ENCODE data around the gene PLAAT5.
"Not testable (repeated sequence)": the region's sequence is repeated elsewhere in the genome, so short reads cannot be mapped to it uniquely, and the experiment has no call there.

PLAAT5 gene

DNA sequence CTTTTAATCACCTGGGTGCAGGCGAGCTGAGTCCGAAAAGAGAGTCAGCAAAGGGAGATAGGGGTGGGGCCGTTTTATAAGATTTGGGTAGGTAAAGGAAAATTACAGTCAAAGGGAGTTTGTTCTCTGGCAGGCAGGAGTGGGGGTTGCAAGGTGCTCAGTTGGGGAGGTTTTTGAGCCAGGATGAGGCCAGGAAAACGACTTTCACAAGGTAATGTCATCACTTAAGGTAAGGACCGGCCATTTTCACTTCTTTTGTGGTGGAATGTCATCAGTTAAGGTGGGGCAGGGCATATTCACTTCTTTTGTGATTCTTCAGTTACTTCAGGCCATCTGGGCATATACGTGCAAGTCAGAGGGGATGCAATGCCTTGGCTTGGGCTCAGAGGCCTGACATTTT is 38.4 kb upstream of the PLAAT5 start:
- not testable (repeated sequence) for H3K4me3 ChIP-seq (ENCODE audit: low read depth in 1 of 2, low read length in 2 of 2); H3K9me3 ChIP-seq (ENCODE audit: control insufficient read depth in 1 of 2, low read length in 2 of 2); H3K27ac ChIP-seq (ENCODE audit: low read length); H3K4me1 ChIP-seq (ENCODE audit: control insufficient read depth in 1 of 2, insufficient read depth in 2 of 2, low read length in 2 of 2); H3K27me3 ChIP-seq (ENCODE audit: low read depth, low read length); H3K36me3 ChIP-seq (ENCODE audit: control insufficient read depth in 1 of 2, insufficient read depth in 2 of 2, low read length in 2 of 2)

DNA sequence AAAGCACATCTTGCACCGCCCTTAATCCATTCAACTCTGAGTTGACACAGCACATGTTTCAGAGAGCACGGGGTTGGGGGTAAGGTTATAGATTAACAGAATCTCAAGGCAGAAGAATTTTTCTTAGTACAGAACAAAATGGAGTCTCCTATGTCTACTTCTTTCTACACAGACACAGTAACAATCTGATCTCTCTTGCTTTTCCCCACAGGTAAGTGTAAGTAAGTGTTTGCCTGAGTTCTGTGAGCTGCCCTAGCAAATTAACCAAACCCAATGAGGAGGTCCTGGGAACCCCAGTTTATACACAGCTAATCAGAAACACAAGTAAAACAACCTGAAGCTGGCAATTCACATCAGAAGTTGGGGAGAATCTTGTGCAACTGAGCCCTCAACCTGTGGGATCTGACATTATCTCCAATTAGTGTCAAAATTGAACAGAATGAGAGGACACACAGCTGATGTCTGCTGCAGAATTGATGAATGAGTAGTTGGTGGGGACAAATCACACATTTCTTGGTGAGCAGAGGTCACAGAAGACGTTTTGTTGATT is 37.8 kb upstream of the PLAAT5 start:
- H3K27ac ChIP-seq (ENCODE audit: low read length); H3K4me1 ChIP-seq (ENCODE audit: control insufficient read depth in 1 of 2, insufficient read depth in 2 of 2, low read length in 2 of 2); H3K36me3 ChIP-seq (ENCODE audit: control insufficient read depth in 1 of 2, insufficient read depth in 2 of 2, low read length in 2 of 2); H3K27me3 ChIP-seq (ENCODE audit: low read depth, low read length); H3K4me3 ChIP-seq (ENCODE audit: low read depth in 1 of 2, low read length in 2 of 2); H3K9me3 ChIP-seq (ENCODE audit: control insufficient read depth in 1 of 2, low read length in 2 of 2): not testable (repeated sequence)

DNA sequence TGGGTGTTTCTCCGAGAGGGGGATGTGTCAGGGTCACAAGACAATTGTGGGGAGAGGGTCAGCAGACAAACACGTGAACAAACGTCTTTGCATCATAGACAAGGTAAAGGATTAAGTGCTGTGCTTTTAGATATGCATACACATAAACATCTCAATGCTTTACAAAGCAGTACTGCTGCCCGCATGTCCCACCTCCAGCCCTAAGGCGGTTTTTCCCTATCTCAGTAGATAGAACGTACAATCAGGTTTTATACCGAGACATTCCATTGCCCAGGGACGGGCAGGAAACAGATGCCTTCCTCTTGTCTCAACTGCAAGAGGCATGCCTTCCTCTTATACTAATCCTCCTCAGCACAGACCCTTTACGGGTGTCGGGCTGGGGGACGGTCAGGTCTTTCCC is 37.2 kb upstream of the PLAAT5 start:
- H3K4me1 ChIP-seq (ENCODE audit: control insufficient read depth in 1 of 2, insufficient read depth in 2 of 2, low read length in 2 of 2); H3K9me3 ChIP-seq (ENCODE audit: control insufficient read depth in 1 of 2, low read length in 2 of 2); H3K4me3 ChIP-seq (ENCODE audit: low read depth in 1 of 2, low read length in 2 of 2); H3K36me3 ChIP-seq (ENCODE audit: control insufficient read depth in 1 of 2, insufficient read depth in 2 of 2, low read length in 2 of 2); H3K27ac ChIP-seq (ENCODE audit: low read length); H3K27me3 ChIP-seq (ENCODE audit: low read depth, low read length): not testable (repeated sequence)

DNA sequence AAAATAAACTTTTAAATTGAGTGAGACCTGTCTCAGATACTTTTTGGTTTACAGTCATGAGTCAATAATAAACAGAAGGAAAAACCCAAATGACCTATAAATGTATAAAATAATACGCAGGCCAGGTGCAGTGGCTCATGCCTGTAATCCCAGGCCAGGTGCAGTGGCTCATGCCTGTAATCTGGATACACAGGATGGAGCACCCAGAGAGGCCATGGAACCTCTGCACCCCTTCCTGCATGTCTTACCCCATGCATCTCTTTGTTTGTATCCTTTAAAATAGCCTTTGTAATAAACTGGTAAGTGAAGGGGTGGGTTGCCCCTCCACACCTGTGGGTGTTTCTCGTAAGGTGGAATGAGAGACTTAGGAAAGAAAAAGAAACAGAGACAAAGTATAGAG is 36.7 kb upstream of the PLAAT5 start:
- no peaks in the 10 kb centered on the region for H3K27me3 ChIP-seq (ENCODE audit: low read depth, low read length)
- no peaks in the 10 kb centered on the region for H3K4me1 ChIP-seq (ENCODE audit: control insufficient read depth in 1 of 2, insufficient read depth in 2 of 2, low read length in 2 of 2)
- H3K9me3 ChIP-seq (ENCODE audit: control insufficient read depth in 1 of 2, low read length in 2 of 2) = no peaks in the 10 kb centered on the region
- H3K4me3 ChIP-seq (ENCODE audit: low read depth in 1 of 2, low read length in 2 of 2) = no peak overlapping the region
- H3K27ac ChIP-seq (ENCODE audit: low read length) = no peak overlapping the region
- H3K36me3 ChIP-seq (ENCODE audit: control insufficient read depth in 1 of 2, insufficient read depth in 2 of 2, low read length in 2 of 2) = no peaks in the 10 kb centered on the region

DNA sequence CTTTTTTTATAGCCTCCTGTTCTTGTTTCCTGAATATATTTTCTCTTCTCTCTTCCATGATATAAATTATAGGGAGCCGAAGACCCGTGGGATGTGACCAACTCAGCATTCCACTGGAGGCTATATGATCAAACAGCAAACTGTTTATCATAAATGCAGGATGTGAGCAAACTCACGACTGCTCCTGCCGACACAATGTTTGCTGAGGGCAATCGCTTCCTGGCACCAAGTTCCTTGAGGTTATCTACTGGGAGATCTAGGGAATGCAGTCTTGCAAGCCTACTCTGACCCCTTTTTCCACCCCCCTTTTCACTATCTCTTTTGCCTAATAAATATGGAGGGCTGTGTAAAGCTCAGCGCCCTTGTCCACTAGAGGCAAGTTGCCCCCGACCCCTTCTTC is 32.2 kb upstream of the PLAAT5 start:
- Histone ChIP-seq H3K27ac (ENCODE audit: low read length) (no peak overlapping the region), H3K4me1 (ENCODE audit: control insufficient read depth in 1 of 2, insufficient read depth in 2 of 2, low read length in 2 of 2) (no peaks in the 10 kb centered on the region), H3K4me3 (ENCODE audit: low read depth in 1 of 2, low read length in 2 of 2) (no peak overlapping the region), H3K27me3 (ENCODE audit: low read depth, low read length) (no peaks in the 10 kb centered on the region), H3K9me3 (ENCODE audit: control insufficient read depth in 1 of 2, low read length in 2 of 2) (no peaks in the 10 kb centered on the region), H3K36me3 (ENCODE audit: control insufficient read depth in 1 of 2, insufficient read depth in 2 of 2, low read length in 2 of 2) (no peaks in the 10 kb centered on the region)

DNA sequence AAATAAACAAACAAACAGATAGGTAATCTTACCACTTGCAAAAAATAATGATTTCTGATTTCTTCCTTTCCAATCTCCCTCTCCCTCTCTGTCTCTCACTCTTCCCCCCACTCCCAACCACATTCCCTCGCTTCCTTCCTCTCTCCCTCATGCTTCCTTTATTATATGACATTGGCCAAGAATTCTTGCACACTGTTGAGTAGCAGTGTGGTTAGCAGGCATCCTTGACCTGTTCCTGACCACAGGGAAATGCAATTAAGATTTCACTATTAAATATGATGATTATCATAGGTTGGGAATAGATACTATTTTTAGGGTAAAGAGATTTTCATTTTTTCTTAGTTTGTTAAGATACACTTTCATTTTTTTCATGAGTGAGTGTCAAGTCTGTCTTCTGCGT is 30.9 kb upstream of the PLAAT5 start:
- no peak overlapping the region for H3K27ac ChIP-seq (ENCODE audit: low read length)
- no peak overlapping the region for H3K4me3 ChIP-seq (ENCODE audit: low read depth in 1 of 2, low read length in 2 of 2)
- no peaks in the 10 kb centered on the region for H3K36me3 ChIP-seq (ENCODE audit: control insufficient read depth in 1 of 2, insufficient read depth in 2 of 2, low read length in 2 of 2)
- H3K27me3 ChIP-seq (ENCODE audit: low read depth, low read length) = no peaks in the 10 kb centered on the region
- H3K9me3 ChIP-seq (ENCODE audit: control insufficient read depth in 1 of 2, low read length in 2 of 2) = no peaks in the 10 kb centered on the region
- H3K4me1 ChIP-seq (ENCODE audit: control insufficient read depth in 1 of 2, insufficient read depth in 2 of 2, low read length in 2 of 2) = no peaks in the 10 kb centered on the region

DNA sequence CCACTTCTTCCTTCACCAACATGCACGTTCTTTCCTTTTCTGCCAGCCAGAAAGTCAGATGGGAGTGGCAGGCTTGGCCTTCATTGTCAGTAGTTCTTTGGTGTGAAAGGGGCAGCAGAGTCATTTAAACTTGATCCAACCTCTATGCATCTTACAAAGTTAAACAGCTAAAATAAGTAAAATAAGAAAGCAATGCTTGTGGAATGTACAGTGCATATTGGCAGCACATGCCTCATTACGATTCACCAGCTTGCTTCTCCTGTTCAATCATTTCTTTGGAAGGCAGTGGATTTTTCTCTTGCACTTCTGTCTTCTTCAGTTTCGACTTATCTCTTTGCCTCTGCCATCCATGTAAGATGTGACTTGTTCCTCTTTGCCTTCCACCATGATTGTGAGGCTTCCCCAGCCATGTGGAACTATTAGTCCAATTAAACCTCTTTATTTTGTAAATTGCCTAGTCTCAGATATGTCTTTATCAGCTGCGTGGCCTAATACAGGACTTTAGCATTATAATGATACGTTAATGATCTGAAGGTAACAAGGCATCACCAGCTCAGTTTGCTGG is 29.7 kb upstream of the PLAAT5 start:
- Histone ChIP-seq H3K4me1 (ENCODE audit: control insufficient read depth in 1 of 2, insufficient read depth in 2 of 2, low read length in 2 of 2) (no peaks in the 10 kb centered on the region), H3K4me3 (ENCODE audit: low read depth in 1 of 2, low read length in 2 of 2) (no peak overlapping the region), H3K27ac (ENCODE audit: low read length) (no peak overlapping the region), H3K27me3 (ENCODE audit: low read depth, low read length) (no peaks in the 10 kb centered on the region), H3K9me3 (ENCODE audit: control insufficient read depth in 1 of 2, low read length in 2 of 2) (no peaks in the 10 kb centered on the region), H3K36me3 (ENCODE audit: control insufficient read depth in 1 of 2, insufficient read depth in 2 of 2, low read length in 2 of 2) (no peaks in the 10 kb centered on the region)

DNA sequence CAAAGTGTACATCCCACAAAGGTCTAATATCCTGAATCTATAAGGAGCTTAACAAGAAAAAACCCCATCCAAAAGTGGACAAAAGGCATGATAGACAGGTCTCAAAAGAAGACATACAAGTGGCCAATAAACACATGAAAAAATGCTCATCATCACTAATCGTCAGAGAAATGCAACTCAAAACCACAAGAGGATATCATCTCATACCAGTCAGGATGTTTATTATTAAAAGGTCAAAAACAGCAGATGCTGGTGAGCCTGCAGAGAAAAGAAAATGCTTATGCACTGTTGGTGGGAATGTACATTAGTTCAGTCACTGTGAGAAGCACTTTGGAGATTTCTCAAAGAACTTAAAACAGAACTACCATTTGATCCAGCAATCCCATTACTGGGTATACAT is 27.6 kb upstream of the PLAAT5 start:
- Histone ChIP-seq H3K27ac (ENCODE audit: low read length) (no peak overlapping the region), H3K4me3 (ENCODE audit: low read depth in 1 of 2, low read length in 2 of 2) (no peak overlapping the region), H3K36me3 (ENCODE audit: control insufficient read depth in 1 of 2, insufficient read depth in 2 of 2, low read length in 2 of 2) (no peaks in the 10 kb centered on the region), H3K9me3 (ENCODE audit: control insufficient read depth in 1 of 2, low read length in 2 of 2) (no peaks in the 10 kb centered on the region), H3K27me3 (ENCODE audit: low read depth, low read length) (no peaks in the 10 kb centered on the region), H3K4me1 (ENCODE audit: control insufficient read depth in 1 of 2, insufficient read depth in 2 of 2, low read length in 2 of 2) (no peaks in the 10 kb centered on the region)

DNA sequence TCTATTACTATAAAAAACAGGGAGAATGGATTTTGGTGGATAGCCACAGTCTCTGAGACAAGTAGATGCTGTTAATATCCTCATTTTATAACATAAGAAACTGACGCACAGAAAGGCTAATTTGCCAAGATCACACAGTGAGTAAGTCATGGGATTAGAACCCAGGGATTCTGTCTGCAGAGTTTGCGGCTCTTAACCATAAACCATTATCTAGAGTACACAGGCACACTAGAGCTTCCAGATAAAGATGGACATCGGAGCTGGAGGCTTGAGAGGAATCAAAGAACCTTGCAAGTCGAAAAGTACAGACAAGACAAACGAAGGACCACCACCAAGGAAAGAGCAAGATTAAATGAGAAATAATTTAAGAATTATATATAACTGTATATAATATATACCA is 26.2 kb upstream of the PLAAT5 start:
- no peaks in the 10 kb centered on the region for H3K4me1 ChIP-seq (ENCODE audit: control insufficient read depth in 1 of 2, insufficient read depth in 2 of 2, low read length in 2 of 2)
- H3K27ac ChIP-seq (ENCODE audit: low read length) = no peak overlapping the region
- no peaks in the 10 kb centered on the region for H3K36me3 ChIP-seq (ENCODE audit: control insufficient read depth in 1 of 2, insufficient read depth in 2 of 2, low read length in 2 of 2)
- H3K27me3 ChIP-seq (ENCODE audit: low read depth, low read length) = no peaks in the 10 kb centered on the region
- no peaks in the 10 kb centered on the region for H3K9me3 ChIP-seq (ENCODE audit: control insufficient read depth in 1 of 2, low read length in 2 of 2)
- H3K4me3 ChIP-seq (ENCODE audit: low read depth in 1 of 2, low read length in 2 of 2) = no peak overlapping the region

DNA sequence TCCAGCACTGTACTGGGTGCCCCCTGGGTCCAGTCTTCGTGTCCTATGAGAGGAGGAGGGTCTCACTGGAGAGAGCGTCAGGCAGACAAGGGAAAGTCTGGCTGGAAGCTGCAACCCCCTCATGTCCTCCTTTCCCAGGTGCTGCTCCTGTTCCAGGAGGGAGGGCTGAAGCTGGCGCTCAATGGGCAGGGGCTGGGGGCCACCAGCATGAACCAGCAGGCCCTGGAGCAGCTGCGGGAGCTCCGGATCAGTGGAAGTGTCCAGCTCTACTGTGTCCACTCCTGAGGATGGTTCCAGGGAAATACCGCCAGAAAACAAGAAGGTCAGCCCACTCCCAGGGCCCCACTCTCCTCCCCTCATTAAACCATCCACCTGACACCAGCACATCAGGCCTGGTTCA is 25.1 kb upstream of the PLAAT5 start:
- Histone ChIP-seq H3K4me1 (ENCODE audit: control insufficient read depth in 1 of 2, insufficient read depth in 2 of 2, low read length in 2 of 2) (no peaks in the 10 kb centered on the region), H3K27me3 (ENCODE audit: low read depth, low read length) (no peaks in the 10 kb centered on the region), H3K36me3 (ENCODE audit: control insufficient read depth in 1 of 2, insufficient read depth in 2 of 2, low read length in 2 of 2) (no peaks in the 10 kb centered on the region), H3K4me3 (ENCODE audit: low read depth in 1 of 2, low read length in 2 of 2) (no peak overlapping the region), H3K27ac (ENCODE audit: low read length) (no peak overlapping the region), H3K9me3 (ENCODE audit: control insufficient read depth in 1 of 2, low read length in 2 of 2) (no peaks in the 10 kb centered on the region)

DNA sequence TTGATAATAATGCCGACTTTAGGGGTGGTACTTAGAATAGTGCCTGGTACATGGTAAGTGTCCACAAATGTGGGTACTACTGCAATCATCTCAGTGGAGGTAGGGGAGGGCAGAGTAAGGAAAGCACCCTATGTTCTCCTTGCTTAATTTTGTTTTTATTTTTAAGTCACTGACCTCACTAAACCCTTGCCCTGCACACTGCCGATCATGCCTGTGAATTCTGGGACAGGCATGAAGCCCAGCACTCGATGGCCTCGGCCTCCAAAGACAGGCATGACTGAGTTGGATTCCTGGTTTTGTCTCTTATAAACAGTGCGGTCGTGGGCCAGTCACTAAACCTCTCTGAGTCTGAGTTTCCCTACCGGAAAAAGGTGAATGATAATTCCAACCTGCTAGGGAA is 21.8 kb upstream of the PLAAT5 start:
- H3K36me3 ChIP-seq (ENCODE audit: control insufficient read depth in 1 of 2, insufficient read depth in 2 of 2, low read length in 2 of 2) = no peaks in the 10 kb centered on the region
- no peak overlapping the region for H3K4me3 ChIP-seq (ENCODE audit: low read depth in 1 of 2, low read length in 2 of 2)
- H3K27ac ChIP-seq (ENCODE audit: low read length) = no peak overlapping the region
- no peaks in the 10 kb centered on the region for H3K9me3 ChIP-seq (ENCODE audit: control insufficient read depth in 1 of 2, low read length in 2 of 2)
- H3K4me1 ChIP-seq (ENCODE audit: control insufficient read depth in 1 of 2, insufficient read depth in 2 of 2, low read length in 2 of 2) = no peaks in the 10 kb centered on the region
- H3K27me3 ChIP-seq (ENCODE audit: low read depth, low read length) = no peaks in the 10 kb centered on the region

DNA sequence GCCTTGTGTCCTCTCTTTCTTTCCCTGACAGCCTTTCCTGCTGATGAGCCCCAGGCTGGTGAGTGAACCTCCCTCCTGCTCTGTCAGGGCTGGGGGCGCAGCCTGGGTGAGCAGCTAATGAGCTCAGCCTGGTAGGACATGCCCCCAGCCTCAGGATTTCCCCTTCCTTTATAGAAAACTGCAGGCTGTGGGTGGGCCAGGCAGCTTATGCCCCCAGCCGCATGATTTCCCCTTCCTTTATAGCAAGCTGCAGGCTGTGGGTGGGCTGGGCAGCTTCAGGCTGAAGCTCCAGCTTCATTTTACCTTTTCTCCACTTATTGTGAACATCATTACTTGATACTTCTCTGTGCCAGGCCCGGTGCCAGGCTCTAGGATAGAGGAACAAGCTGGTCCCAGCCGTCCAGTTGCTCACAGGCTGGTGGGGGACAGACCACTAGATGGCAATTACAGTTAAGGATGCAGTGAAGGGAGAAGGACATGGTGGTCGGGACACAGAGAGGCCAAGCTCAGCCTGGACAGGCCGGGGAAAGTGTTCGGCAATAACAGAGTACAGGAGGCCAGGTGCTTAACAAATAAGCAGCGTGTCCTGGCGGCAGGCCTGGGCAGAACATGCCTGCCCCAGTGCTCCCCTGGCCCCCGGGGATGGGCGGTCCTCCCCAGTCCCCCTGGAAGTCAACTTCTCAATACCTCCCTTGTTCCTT is 20.2 kb upstream of the PLAAT5 start:
- Histone ChIP-seq H3K27ac (ENCODE audit: low read length) (no peak overlapping the region), H3K36me3 (ENCODE audit: control insufficient read depth in 1 of 2, insufficient read depth in 2 of 2, low read length in 2 of 2) (no peaks in the 10 kb centered on the region), H3K4me1 (ENCODE audit: control insufficient read depth in 1 of 2, insufficient read depth in 2 of 2, low read length in 2 of 2) (no peaks in the 10 kb centered on the region), H3K9me3 (ENCODE audit: control insufficient read depth in 1 of 2, low read length in 2 of 2) (no peaks in the 10 kb centered on the region), H3K4me3 (ENCODE audit: low read depth in 1 of 2, low read length in 2 of 2) (no peak overlapping the region), H3K27me3 (ENCODE audit: low read depth, low read length) (no peaks in the 10 kb centered on the region)
